SK-N-SH (cell line): Measurements from ENCODE around the gene IRAK2. TPM values are rescaled to one million over a fixed set of nuclear protein-coding genes. Genes with fewer than 3 reads are reported as not detected.
A peak's percentile ranks its signal among the peaks of the same experiment; 100 is the strongest.

Experiments
- CTCF ChIA-PET: fragments of 300-600, 350-600 bp; formaldehyde crosslinking; extraction: SDS; loops from one replicate; lab custom pipeline; 2021; lab: Yijun Ruan, JAX
- POLR2A ChIA-PET: fragments of 350-600 bp; sonication (Branson Sonifier 250); formaldehyde crosslinking; extraction: SDS; loops from one replicate; lab custom pipeline; 2020; ENCODE audit warnings: antibody characterized with exemption, inconsistent platforms; lab: Yijun Ruan, JAX
- DNase-seq: peaks from one replicate; pipeline ENCODE4 v3.0.0; 2012
- H2AFZ ChIP-seq: fragments of 200-600 bp; sonication (generic); 2 replicates; pipeline ENCODE4 v1.8.1; 2016; ENCODE audit warnings: antibody characterized with exemption, mild to moderate bottlenecking, low read depth
- H3F3A ChIP-seq: fragments of 200-600 bp; sonication (generic); replicated peaks from 2 replicates; pipeline ENCODE3; 2016; ENCODE audit warnings: antibody characterized with exemption, mild to moderate bottlenecking; ENCODE audit not compliant: insufficient read depth
- H3K27ac ChIP-seq, 2 experiments: fragments of 200-500 bp in 1 of 2; fragments of 200-600 bp in 1 of 2; sonication (Bioruptor generic) in 1 of 2; sonication (generic), shearing (Covaris generic) in 1 of 2; 2 replicates each; pipeline versions ENCODE4 v1.5.1 to v1.6.1; 2014 to 2016; ENCODE audit warnings: low read depth in 2 of 2, inconsistent platforms in 1 of 2, low read length in 1 of 2, mild to moderate bottlenecking in 1 of 2, mixed read lengths in 1 of 2
- H3K27me3 ChIP-seq: fragments of 200-600 bp; sonication (generic), shearing (Covaris generic); 2 replicates; pipeline ENCODE4 v1.6.1; 2016; ENCODE audit warnings: mixed run types; ENCODE audit not compliant: insufficient read depth
- H3K36me3 ChIP-seq, 2 experiments: fragments of 200-500 bp in 1 of 2; fragments of 200-600 bp in 1 of 2; sonication (Bioruptor generic) in 1 of 2; sonication (generic) in 1 of 2; replicated peaks in 1 of 2; 2 replicates each; pipeline versions ENCODE3 to v1.5.1; 2014 to 2016; ENCODE audit warnings: low read length in 1 of 2, mild to moderate bottlenecking in 1 of 2; ENCODE audit not compliant: insufficient read depth in 2 of 2, control insufficient read depth in 1 of 2
- H3K4me1 ChIP-seq, 2 experiments: fragments of 200-500 bp in 1 of 2; fragments of 200-600 bp in 1 of 2; sonication (Bioruptor generic) in 1 of 2; sonication (generic), shearing (Covaris generic) in 1 of 2; 2 replicates each; pipeline versions ENCODE4 v1.5.1 to v1.6.1; 2014 to 2016; ENCODE audit warnings: low read depth in 1 of 2, low read length in 1 of 2, mixed run types in 1 of 2; ENCODE audit not compliant: insufficient read depth in 2 of 2, control insufficient read depth in 1 of 2
- H3K4me2 ChIP-seq: fragments of 200-600 bp; sonication (generic), shearing (Covaris generic); 2 replicates; pipeline ENCODE4 v1.6.1; 2017; ENCODE audit warnings: mixed run types
- H3K4me3 ChIP-seq, 2 experiments: fragments of 200-500 bp in 1 of 2; fragments of 200-600 bp in 1 of 2; sonication (Bioruptor generic) in 1 of 2; sonication (generic), shearing (Covaris generic) in 1 of 2; 2 replicates each; pipeline versions ENCODE4 v1.5.1 to v1.8.1; 2014 to 2016; ENCODE audit warnings: low read depth in 2 of 2, inconsistent platforms in 1 of 2, low read length in 1 of 2, mild to moderate bottlenecking in 1 of 2, mixed read lengths in 1 of 2, moderate library complexity in 1 of 2
- H3K79me2 ChIP-seq: fragments of 200-600 bp; sonication (generic); 2 replicates; pipeline ENCODE4 v1.8.1; 2017; ENCODE audit warnings: mild to moderate bottlenecking; ENCODE audit not compliant: insufficient read depth
- H3K9ac ChIP-seq: fragments of 200-600 bp; sonication (generic); 2 replicates; pipeline ENCODE4 v1.6.1; 2017; ENCODE audit warnings: mixed run types
- H3K9me2 ChIP-seq: fragments of 200-600 bp; sonication (generic); 2 replicates; pipeline ENCODE4 v1.6.1; 2017; ENCODE audit warnings: mixed run types
- H3K9me3 ChIP-seq: fragments of 200-600 bp; sonication (generic); 2 replicates; pipeline ENCODE4 v1.6.1; 2017; ENCODE audit warnings: mixed run types, mild to moderate bottlenecking, moderate library complexity
- H4K20me1 ChIP-seq: fragments of 200-600 bp; sonication (generic); 2 replicates; pipeline ENCODE4 v1.6.1; 2017; ENCODE audit warnings: mild to moderate bottlenecking, mixed run types; ENCODE audit not compliant: insufficient read depth
- CHD2 ChIP-seq: fragments of 150-350 bp; IDR thresholded peaks from 2 replicates; pipeline ENCODE4 v1.6.1; 2018; ENCODE audit warnings: low read length; ENCODE audit not compliant: partially characterized antibody
- EP300 ChIP-seq, 2 experiments: IDR thresholded peaks; 2 replicates each; pipeline versions ENCODE4 v1.4.0 to v1.6.1; 2012; ENCODE audit warnings: borderline replicate concordance in 1 of 2, low read depth in 1 of 2, low read length in 1 of 2
- GATA2 ChIP-seq: sonication (generic); formaldehyde crosslinking; IDR thresholded peaks from 2 replicates; pipeline ENCODE4 v1.5.0; 2020; ENCODE audit warnings: mild to moderate bottlenecking, missing genetic modification reagents
- MXI1 ChIP-seq: IDR thresholded peaks from 2 replicates; pipeline ENCODE4 v1.6.1; 2012; ENCODE audit warnings: mild to moderate bottlenecking, low read depth, low read length, improper control_type of control experiment
- NFIC ChIP-seq: IDR thresholded peaks from 2 replicates; pipeline ENCODE4 v1.4.0; 2012; ENCODE audit warnings: borderline replicate concordance
- POLR2AphosphoS5 ChIP-seq: IDR thresholded peaks from 2 replicates; pipeline ENCODE4 v1.6.1; 2012; ENCODE audit warnings: low read depth, low read length
- SIN3A ChIP-seq: IDR thresholded peaks from 2 replicates; pipeline ENCODE4 v1.6.1; 2012; ENCODE audit warnings: low read depth, mild to moderate bottlenecking, low read length, moderate library complexity, borderline replicate concordance
- TEAD4 ChIP-seq: IDR thresholded peaks from 2 replicates; pipeline ENCODE4 v1.4.0; 2012; ENCODE audit warnings: mild to moderate bottlenecking, borderline replicate concordance; ENCODE audit not compliant: insufficient read depth
- YY1 ChIP-seq: IDR thresholded peaks from 2 replicates; pipeline ENCODE4 v1.4.0; 2012; ENCODE audit warnings: low read depth, mild to moderate bottlenecking
- WGBS: methylation state at CpG from one replicate; pipeline ENCODE4 v1.1.6; 2017; ENCODE audit warnings: low lambda C conversion rate; 5-methylcytosine and 5-hydroxymethylcytosine counted together
- polyA plus RNA-seq, 3 experiments: library from polyadenylated mRNA; depleted of rRNA; stranded (reverse); fragments of >200 nt; gene quantifications; 2 replicates each; pipeline ENCODE4 v1.2.3, GENCODE V29; 2012
- TF ChIP-seq, protein P1 (sequence below): fragments of 150-350 bp; IDR thresholded peaks from 2 replicates; pipeline ENCODE4 v1.6.1; 2016; ENCODE audit warnings: mild to moderate bottlenecking, low read depth, low read length

IRAK2 gene
- polyA plus RNA-seq, 1 of the 3 experiments (the other 2 are of a cell fraction) = 7.7 TPM

DNA sequence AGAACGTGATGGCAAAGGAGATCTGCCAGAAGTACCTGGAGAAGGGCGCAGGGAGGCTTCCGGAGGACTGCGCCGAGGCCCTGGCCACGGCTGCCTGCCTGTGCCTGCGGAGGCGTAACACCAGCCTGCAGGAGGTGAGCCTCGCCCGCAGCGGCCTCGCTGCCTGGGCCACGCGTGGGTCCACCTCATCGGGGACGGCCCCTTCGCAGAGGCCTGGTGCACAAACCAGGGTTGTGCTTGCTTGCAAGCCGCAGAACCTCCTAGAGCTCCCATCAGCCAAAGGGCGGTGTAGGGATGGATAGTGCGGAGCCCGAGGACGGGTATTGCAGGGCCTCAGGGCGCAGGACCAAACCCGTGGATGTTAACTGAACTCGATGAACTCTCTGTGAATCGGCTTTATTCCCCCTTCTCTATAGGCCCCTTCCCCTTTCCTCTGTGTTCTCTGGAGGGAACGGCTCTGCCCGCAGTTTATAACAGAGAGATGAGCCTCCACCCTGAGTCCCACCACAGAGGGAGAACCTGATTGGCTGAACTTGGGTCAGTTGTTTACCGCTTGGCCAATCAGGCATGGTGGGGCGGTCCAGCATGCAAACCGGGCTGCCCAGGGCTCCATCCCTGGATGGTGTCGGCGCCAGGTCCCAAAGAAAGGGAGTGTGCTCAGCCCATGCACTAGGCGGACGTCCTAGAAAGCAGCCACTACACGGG lies 70.0 kb downstream of the IRAK2 start:
- Histone ChIP-seq H3K79me2 (no peaks in the 10 kb centered on the region), H3K4me3 (no peak overlapping the region)
- POLR2A ChIA-PET = no interaction called here
- no peak for TF ChIP-seq MXI1
- no peak for TF ChIP-seq NFIC
- TF ChIP-seq, all 33 proteins: peak for 0
- DNase-seq = peak; percentile 54
- Histone ChIP-seq H3K4me1 (no peaks in the 10 kb centered on the region), H3K4me2 (no peak overlapping the region), H3K36me3 (peaks cover 0 to 24% of the 10 kb centered on the region in 2 experiments), H3K27ac (no peak overlapping the region), H3K9me3 (no peaks in the 10 kb centered on the region), H4K20me1 (no peaks in the 10 kb centered on the region), H3F3A (peaks cover 3% of the 10 kb centered on the region), H3K9ac (no peak overlapping the region), H3K27me3 (no peaks in the 10 kb centered on the region), H2AFZ (no peak overlapping the region), H3K9me2 (no peaks in the 10 kb centered on the region)
- 92% methylated on average over 30 of the region's 36 CpGs for WGBS
- CTCF ChIA-PET = no interaction called here

DNA sequence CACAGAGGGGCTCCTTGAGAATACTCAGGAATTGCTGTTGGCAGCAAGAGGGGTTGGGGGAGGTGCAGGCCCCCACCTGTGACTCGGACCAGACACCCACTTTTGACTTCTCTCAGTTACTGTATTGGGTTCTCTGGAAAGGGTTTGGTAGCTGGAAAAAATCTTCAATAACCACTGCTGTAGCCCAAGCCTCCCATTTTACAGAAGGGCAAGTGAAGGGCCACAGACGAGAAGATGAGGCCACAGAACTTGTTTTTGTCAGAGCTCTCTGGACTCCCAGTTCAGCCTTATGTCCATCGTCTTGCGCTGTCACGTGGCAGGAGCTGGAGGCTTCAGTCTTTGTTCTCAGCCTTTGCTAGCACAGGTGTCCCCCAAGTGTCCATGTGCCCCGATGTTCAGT lies 70.8 kb downstream of the IRAK2 start:
- Histone ChIP-seq H4K20me1 (no peaks in the 10 kb centered on the region), H2AFZ (no peak overlapping the region), H3K9me2 (no peaks in the 10 kb centered on the region), H3K9ac (no peak overlapping the region), H3F3A (peaks cover 3% of the 10 kb centered on the region), H3K79me2 (no peaks in the 10 kb centered on the region), H3K4me2 (no peak overlapping the region), H3K36me3 (peaks cover 0 to 18% of the 10 kb centered on the region in 2 experiments), H3K4me1 (no peaks in the 10 kb centered on the region), H3K27me3 (no peaks in the 10 kb centered on the region), H3K4me3 (no peak overlapping the region), H3K9me3 (no peaks in the 10 kb centered on the region), H3K27ac (no peak overlapping the region)
- 95% methylated on average over 6 of the region's 6 CpGs for WGBS
- no peak for TF ChIP-seq MXI1
- TF ChIP-seq TEAD4 = no peak
- no peak for TF ChIP-seq SIN3A
- no peak for TF ChIP-seq EP300 (IDR thresholded peaks at IDR 0.05; ENCODE audit: borderline replicate concordance in 1 of 2, low read depth in 1 of 2, low read length in 1 of 2)
- no peak for TF ChIP-seq POLR2AphosphoS5
- TF ChIP-seq CHD2 = no peak
- no peak for TF ChIP-seq YY1
- TF ChIP-seq, protein P1, sequence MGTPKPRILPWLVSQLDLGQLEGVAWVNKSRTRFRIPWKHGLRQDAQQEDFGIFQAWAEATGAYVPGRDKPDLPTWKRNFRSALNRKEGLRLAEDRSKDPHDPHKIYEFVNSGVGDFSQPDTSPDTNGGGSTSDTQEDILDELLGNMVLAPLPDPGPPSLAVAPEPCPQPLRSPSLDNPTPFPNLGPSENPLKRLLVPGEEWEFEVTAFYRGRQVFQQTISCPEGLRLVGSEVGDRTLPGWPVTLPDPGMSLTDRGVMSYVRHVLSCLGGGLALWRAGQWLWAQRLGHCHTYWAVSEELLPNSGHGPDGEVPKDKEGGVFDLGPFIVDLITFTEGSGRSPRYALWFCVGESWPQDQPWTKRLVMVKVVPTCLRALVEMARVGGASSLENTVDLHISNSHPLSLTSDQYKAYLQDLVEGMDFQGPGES = no peak
- no peak for TF ChIP-seq GATA2 (CRISPR knock-in tag)
- no peak for DNase-seq
- ChIA-PET POLR2A (no interaction called here), CTCF (no interaction called here)
